HTR-8/SVneo (cell line): Measurements from ENCODE around the gene TWF2.

ENCODE experiments used
- DNase-seq: peaks from one replicate; pipeline ENCODE4 v3.0.0; 2011; ENCODE audit warnings: low spot score, mixed read lengths; ENCODE audit not compliant: insufficient read length
- FAIRE-seq: peaks from 2 replicates; lab custom pipeline; 2011; peaks lifted over from hg19 to GRCh38; lab: Jason Lieb, UNC

Gene TWF2

DNA sequence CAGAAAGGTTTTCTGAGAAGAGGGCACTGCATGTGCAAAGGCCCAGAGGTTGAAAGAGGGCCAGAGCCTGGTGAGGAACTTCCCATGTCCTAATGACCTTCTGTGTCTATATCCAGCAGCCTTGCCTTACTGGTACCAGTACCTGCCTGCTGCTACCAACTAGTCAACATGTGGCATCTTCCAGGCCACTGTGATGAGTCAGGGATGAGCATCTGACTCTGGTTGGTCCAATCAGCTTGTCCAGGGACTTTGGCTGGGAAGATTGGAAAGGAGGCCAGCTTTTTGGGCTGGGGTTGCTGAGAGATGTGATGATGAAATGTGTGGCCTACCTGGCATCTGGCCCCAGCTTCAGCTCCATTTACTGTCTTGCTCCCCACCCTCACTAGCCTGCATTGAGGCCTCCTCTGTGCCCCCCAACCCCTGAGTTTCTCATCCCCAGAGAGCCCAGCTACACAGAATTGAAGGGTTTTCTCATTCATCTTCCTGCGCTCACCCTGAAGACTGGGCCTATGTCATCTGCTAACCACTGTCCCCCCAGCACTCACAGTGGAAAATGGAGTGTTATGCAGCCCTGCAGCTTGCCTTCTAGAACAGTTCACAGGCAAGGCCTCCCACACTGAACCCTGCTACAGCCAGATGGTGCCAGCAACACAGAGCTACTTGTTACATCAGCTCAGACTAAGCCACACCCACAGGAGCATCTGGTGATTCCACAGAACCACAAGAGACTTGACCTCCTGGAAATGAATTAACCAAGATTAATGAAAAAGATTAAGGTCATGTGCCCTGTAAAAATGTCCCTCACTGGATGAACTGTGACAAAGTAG, 1.3 kb upstream of the TWF2 start:
- no peak for DNase-seq
- FAIRE-seq = peak; percentile 55

DNA sequence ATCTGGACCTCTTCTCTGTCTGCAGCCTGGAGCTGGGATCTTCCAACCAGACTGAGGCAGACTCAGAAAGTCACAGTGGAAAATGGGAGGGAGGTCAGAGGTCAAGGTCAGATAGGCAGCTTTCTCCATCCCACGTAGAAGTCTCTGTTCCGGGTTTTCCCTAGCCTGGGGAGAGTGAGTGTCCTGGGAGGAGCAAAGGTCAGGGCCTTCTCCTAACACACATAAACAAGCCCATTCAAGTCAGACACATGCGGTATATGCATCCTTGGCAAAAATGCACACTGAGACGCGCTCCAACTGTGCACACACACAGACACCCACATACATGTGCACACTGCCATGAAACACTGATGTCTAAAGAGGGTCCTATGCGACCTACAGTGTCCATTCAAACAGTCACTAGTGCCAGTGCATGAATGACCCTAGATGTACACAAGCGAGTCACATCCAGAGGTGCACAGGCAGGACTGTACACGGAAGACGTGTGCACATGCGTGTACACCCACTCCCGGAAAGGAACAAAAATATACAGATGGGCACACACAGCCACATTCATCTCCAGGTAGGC, 681 bp downstream of the TWF2 start:
- FAIRE-seq (peak; percentile 92), DNase-seq (no peak)

DNA sequence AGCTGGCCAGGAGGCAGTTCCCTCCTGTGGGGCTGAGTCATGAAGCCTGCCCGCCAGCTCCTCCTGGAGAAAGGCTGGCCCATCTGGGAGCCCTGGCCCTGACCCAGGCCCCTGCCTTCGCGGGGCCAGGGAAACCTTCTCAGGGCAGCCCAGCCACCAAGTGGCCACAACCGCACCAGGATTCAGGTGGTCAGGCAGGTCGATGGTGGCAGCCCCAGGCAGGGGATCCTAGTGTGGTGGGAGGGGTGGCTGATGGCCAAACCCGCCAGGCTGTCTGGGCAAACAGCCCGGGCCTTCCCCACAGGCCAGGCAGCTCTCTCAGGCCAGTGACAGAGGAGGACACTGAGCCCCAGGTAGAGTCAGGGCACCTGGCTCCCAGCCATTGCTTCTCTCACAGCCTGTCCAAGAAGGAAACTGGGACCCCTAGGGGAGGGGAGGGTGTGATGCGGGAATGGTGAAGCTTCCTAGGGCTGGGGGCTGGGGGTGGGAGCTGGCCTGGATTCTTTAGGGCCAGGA, 1.2 kb downstream of the TWF2 start:
- peak; percentile 89 for DNase-seq
- peak; percentile 91 for FAIRE-seq

DNA sequence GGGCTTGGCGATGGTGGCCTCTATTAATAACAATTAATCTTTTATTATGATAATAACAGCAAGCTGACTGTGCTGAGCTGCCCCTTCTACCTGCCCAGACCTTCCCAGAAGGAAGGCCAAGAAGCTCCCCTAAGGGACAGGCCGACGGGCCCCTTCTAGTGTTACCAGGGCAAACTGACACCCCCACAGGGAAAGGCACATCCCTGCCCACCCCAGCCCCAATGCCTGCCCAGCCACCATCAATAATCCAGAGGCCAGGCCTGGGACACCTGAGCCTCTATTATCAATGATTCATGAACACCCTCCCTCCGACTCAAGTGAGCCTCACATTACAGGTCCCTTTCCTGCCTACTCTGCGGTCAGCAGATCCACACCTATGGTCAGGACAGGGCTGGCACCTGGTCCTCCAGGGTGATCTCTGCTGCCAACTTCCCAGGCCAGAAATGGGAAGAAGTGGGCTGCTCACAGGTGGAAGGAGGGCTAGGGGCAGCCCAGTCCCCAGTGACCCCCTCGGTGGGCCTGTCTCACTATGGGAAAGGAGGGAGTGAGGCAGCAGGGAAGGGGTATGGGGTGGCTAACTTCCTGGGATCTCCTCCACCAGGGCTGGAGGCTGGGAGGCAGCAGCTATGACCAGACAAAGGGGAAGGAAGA, 1.8 kb downstream of the TWF2 start:
- no peak for FAIRE-seq
- DNase-seq = no peak

DNA sequence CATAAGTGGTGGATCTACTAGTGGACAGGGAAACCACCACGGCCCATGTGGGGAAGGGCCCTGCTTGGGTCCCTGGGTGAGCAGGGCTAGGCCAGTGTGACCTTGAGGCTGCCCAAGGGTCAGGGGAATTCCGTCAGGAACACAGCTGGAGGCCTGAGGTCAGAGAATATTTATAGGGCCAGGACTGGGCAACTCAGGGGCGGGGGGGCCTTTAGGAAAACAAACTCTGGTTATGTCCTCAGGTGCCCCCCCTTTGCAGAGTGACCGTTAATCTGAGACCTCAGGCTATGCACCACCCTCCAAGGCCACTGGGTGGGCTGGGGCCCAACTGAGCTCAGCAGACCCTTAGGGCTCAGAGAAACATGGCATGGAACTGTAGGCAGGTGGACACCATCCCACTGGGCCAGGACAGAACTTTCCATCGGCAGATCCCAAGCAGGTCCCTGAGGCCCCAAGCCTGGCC, 2.5 kb downstream of the TWF2 start:
- DNase-seq (no peak), FAIRE-seq (no peak)

DNA sequence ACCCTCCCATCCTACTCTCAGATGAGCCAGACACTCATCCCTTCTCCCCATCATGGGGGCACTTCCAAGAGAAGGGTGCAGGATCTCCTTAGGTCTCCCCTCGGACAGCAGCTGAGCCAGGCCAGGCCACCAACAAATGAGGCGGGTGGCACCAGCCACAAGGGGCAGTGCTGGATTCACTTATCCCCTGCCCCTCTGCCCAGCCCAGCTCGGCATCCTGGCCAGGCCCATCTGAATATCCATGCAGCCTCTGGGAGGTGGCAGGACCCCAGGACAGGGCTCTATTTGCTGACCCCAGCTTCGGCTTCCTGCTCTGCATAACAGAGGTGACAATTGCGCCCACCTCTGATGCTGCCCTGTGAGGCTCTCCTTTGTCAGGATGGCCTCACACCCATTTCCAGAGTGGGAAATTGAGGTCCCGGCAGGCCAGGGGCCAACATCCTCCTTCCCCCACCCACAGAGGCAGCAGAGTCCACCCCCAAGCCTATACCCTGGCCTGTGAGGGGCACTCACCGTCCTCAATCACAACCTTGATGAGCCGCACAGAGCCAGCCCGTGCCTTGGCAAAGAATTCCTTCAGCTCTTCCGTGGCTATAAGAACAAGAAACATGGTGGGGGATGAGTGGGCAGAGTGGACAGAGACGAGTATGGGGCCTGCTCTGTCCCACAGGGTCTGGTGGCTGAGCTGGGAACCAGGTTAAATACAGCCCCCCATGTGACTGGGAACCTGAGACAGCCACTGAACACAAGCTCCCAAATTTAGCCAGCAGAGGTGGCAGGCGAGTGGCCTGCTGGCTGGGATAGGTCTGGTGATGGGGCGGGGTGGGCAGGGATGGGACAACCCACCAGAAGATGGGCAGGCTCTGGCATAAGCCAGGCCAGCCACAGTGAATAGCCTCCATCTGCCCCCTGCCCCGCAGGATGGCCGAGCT, 4.2 kb downstream of the TWF2 start:
- no peak for DNase-seq
- FAIRE-seq = no peak

DNA sequence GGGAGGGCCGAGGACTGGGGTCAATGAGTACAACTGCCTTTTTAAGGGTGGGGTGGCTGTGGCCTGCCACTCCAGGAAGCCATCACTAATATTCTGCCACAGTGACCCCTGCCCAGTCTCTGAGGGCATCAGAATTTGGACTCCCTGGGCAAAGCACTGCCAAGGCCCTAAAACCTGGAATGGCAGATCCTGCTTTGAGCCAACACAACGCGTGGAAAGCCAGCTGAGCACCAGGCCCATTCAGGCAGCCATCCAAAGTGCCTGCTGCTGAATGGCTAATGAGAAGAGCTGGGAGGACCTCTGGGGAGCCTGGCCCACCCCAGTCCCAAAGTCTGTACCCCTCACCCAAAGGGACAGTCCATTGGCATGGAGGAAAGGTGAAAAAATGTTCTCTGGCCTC, 5.0 kb downstream of the TWF2 start:
- DNase-seq = no peak
- FAIRE-seq = no peak

DNA sequence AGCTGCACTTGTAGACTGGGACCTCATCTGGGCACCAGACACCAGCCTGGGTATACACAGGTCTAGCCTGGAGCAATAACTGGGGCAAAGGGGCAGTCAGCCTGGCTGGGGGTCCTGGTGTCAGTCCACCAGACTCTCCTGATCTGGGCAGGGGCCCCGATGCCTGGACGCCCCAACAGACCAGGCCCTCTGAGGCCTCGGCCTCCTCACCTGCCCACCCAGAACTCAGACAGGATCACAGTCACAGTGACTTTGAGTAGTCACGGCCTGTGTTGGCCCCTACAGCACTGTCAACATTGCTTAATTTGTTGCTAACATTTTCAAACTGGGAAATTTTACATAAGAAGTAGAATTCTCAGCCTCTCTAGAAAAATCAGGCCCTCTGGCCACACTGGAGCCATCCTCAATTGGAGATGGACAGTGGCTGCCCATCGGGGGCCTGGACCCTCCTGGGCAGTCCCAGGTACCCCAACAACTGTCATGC, 5.8 kb downstream of the TWF2 start:
- DNase-seq (no peak), FAIRE-seq (no peak)

DNA sequence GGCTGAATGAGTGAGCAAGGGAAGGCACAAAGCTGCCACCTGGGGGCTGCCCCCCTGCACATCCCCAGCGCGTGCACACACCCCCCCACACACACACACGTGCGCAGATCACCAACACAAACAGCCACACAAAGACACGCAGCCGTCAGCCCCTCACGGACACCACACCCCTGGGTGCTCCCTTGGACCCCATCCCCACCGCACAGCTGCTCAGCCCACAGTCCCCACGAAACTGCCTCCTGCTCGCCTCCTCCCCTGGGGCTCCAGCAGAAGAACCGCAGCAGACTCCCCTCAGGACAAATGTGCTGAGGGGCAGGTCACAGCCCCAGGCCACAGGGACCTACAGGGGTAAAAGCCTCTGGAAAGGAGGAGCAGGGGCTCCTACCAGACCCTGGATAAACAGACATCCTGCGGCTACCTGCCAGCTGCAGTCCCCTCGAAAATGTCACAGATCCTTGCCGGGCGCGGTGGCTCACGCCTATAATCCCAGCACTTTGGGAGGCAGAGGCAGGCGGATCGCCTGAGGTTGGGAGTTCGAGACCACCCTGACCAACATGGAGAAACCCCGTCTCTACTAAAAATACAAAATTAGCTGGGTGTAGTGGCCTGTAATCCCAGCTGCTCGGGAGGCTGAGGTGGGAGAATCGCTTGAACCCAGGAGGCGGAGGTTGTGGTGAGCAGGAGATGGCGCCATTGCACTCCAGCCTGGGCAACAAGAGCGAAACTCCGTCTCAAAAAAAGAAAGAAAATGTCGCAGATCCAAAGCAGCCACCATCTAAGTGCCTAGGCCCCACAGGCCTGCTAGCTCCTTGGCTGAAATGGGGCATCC, 6.5 kb downstream of the TWF2 start:
- no peak for FAIRE-seq
- DNase-seq = no peak

DNA sequence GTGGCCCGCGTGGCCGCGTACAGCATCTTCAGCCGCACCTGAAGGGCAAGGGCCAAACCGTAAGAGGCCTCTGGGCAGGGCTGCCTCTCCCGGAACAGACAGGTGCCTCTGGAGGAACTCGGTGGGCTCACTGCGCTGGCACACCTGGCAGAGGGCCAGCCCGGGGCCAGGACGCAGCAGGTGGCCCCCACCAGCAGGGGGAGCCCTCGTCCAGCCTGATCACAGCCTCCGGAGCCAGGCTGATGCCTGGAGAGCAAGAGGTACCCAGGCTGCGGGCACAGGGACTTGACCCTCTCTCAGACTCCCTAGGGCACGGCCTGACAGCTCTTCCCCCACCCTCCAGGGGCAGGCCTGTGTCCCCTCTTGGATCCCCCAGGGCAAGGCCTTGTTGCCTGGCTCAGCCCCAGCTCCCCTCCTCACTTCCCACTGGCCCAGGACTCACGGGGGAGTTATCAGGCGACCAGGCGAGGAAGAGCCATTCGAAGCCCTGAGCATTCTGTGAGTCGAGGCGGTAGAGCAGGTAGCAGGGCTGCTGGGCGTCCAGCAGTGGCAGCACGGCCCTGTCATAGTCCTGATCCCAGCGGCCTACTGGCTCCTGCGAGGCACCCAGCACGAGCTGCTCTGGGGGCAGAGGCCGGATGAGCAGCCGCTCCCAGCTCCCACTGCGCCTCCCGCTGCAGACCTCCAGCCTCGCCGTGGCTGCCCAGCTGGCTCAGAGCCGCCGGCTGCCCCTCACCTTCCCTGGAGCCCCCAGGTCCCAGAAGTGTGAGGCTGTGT, 7.3 kb downstream of the TWF2 start:
- DNase-seq = no peak

DNA sequence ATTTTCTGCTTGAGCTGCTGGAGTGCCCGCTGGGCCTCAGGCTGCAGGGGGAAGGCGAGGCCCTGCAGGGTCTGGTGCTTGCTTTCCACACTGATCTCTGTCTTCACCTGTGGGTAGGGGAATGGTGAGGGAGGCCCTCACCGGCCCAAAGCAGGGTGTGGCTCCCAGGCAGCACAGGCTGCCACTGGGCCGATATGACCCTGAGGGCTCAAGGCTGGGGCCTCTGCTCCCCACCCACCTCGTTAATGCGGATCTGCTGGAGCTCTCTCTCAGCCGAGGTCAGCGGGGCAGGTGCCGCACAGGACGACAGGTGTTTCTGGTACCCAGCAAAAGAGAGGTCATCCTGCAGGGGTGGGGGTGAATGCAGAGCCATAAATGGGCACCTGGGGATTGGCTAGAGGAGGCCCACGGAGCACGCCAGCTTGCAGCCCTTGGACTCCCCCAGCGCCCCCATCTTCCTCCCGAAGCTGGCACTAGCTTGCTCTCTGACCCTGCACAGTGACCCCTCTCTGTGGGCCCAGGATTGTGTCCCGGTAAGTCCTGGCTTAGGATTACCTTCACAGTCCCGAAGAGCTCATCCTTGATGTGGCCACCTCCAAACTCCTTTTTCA, 8.0 kb downstream of the TWF2 start:
- DNase-seq (no peak), FAIRE-seq (no peak)

More for the DNA sequence above, 7.3 kb downstream of the TWF2 start:
- peak; percentile 87 for FAIRE-seq

DNA sequence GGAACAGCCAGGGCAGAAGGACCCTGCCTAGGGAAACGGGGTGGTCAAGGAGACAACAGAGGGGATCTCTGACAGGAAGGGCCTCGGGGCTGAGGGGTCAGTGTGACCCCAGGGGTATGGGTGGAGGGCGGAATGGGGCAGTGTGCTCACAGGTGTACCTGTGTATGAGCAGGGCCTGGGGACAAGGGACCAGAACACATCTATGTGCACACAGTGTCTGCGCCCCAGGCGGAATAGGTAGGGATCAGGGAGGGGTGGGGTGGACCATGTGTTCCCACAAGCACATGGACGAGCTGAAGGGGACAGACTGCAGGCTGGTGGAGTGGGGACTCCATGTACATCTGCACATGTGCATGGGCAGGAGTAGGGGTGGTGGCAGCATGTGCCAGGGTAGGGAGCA, 8.5 kb downstream of the TWF2 start:
- peak; percentile 76 for FAIRE-seq
- no peak for DNase-seq

DNA sequence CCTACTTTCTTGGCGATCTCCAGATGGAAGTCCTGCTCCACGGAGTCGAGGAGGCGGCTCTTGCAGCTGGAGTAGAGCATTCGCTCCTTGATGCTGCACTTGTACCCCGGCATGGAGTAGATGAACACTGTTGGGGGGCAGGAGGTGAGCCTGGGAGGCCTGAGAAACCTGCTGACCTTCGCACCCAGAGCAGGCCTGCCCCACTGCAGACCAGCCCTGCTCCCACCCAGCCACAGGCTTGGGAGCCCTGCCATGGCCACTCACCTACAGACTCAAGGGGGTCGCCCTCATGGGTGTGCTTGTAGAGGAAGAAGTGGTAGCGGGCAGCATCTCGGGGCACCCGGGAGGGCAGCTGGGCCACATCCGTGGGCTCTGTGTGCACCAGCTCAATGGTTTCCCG, 9.3 kb downstream of the TWF2 start:
- no peak for FAIRE-seq
- no peak for DNase-seq

DNA sequence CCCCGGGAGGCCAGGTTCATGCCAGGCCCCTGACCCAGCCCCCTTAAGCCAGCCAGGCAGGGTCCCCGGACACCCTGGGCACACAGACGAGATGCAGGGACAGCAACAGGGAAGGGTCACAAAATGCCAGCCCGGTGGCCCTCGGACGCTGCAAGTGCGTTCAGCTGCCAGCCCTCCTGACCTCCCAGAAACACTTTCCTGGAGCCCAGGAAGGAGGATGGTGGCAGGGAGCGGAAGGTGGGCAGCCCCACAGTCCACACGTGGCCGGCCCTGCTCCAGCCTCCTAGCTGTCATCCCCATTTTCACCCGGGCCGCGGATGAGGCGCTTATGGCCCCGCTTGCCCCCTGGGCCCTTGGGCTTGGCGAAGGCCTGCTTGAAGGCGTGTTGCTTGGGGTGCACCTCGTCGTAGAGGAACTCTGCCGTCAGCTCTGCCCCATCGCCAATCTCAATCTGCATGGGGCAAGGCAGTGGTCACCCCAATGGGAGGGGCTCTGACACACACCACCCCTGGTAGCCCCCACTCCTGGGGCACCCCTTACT, 10.1 kb downstream of the TWF2 start:
- no peak for DNase-seq
- FAIRE-seq = no peak

DNA sequence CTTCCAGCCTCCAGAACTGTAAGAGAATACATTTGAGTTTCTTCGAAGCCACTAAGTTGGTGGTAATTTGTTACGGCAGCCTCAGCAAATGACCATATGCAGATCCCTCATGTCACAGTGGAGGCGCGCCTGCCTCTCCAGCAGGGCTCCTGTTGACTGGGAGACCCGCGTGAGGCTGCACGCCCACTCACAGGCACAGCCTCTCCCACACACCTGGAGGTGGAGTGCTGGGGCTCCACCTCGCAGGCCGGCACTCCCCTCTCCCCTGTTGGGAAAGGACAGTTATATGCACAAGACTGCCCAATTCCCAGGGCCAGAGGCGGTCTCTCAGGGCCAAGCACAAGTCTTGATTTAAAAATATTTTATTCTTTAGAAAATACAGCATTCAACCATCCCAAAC, 10.7 kb downstream of the TWF2 start:
- DNase-seq = no peak
- FAIRE-seq = no peak

DNA sequence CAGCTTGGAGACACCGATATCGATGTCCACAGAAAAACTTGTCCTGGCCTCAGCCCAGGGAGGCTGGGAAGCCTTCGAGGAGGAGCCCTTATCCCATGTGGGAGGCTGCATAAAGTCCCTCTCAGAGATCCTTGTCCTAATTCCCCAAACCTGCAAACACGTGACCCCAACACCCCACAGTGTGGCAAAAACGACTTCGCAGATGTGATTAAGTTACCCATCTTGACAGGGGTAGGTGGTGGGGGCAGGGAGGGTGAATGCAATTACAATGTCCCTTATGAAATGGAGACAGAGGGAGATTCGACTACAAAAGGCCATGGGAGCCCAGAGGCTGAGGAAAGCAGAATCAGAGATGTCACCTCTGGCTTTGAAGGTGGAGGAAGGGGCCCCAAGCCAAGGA, 11.2 kb downstream of the TWF2 start:
- FAIRE-seq (no peak), DNase-seq (no peak)

DNA sequence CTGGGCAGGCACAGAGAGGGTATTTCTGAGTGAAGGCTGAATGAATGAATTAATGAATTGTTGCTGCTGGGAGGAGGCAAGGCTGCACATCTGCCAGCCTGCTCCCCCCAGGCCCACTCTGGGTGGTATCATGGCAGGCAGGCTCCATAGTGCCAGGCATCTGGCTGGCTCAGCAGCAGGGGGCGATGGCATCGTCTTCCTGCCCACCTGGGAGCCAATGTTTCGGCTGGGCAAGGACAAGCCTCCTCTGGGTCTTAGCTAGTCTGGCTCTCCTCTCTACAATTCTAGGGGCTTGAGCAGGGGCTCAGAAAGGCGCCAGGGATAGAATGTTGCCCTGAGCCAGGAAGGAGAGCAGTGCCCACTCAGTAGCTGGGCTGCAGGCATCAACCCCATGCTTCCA, 11.8 kb downstream of the TWF2 start:
- DNase-seq (no peak), FAIRE-seq (peak; percentile 69)
